ENCODE results near the gene TAPBPL.
"Not testable (repeated sequence)": the region's sequence is repeated elsewhere in the genome, so short reads cannot be mapped to it uniquely, and the experiment has no call there.

Gene TAPBPL

DNA sequence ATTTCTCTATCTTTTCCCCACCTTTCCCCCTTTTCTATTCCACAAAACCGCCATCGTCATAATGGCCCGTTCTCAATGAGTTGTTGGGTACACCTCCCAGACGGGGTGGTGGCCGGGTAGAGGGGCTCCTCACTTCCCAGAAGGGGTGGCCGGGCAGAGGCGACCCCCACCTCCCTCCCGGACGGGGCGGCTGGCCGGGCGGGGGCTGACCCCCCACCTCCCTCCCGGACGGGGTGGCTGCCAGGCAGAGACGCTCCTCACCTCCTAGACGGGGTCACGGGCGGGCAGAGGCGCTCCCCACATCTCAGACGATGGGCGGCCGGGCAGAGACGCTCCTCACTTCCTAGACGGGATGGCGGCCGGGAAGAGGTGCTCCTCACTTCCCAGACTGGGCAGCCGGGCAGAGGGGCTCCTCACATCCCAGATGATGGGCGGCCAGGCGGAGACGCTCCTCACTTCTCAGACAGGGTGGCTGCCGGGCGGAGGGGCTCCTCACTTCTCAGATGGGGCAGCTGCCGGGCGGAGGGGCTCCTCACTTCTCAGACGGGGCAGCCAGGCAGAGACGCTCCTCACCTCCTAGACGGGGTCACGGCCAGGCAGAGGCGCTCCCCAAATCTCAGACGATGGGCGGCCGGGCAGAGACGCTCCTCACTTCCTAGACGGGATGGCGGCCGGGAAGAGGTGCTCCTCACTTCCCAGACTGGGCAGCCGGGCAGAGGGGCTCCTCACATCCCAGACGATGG, 23.6 kb downstream of the TAPBPL start:
- in situ Hi-C loops (cut with HindIII; ENCODE audit: low pct_ligation_motif_present, low pct_unique_long_range_greater_than_20kb, low sequenced_read_pairs); DNase-seq: not testable (repeated sequence)

DNA sequence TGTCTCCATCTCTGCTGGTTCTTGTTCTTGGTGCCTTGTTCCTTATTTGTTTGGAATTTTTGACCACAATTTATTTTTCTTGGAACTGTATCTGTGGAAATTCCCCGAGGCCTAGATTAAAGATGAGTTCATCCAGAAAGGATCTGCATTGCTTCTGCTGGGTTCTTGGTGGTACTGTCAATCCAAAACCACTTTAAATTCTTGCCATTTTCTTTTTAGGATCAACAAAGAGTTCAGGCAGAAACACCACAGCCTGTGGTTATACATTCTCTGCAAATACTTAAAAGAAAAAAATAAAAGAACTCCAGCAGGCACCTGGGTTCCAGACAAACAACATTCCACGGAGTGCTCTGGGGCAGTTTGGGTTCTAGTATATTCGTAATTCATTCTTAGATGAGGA, 24.6 kb downstream of the TAPBPL start:
- in situ Hi-C loops (cut with HindIII; ENCODE audit: low pct_ligation_motif_present, low pct_unique_long_range_greater_than_20kb, low sequenced_read_pairs) = no loop called here
- no peak for DNase-seq

DNA sequence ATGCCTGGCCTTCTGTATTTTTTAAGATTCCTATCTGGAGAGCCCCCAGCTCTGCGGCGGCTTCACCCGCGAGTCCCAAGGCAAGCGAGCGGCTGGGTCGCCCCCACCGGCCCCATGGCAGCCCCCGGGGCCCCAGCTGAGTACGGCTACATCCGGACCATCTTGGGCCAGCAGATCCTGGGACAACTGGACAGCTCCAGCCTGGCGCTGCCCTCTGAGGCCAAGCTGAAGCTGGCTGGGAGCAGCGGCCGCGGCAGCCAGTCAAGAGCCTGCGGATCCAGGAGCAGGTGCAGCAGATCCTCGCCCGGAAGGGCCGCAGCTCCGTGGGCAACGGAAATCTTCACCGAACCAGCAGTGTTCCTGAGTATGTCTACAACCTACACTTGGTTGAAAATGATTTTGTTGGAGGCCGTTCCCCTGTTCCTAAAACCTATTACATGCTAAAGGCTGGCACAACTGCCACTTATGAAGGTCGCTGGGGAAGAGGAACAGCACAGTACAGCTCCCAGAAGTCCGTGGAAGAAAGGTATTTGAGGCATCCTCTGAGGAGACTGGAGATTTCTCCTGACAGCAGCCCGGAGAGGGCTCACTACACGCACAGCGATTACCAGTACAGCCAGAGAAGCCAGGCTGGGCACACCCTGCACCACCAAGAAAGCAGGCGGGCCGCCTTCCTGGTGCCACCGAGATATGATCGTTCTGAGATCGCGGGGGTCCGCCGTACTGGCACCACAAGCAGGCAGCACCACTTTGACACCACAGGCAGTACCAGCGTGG, 25.9 kb downstream of the TAPBPL start:
- DNase-seq; in situ Hi-C loops (cut with HindIII; ENCODE audit: low pct_ligation_motif_present, low pct_unique_long_range_greater_than_20kb, low sequenced_read_pairs): not testable (repeated sequence)

DNA sequence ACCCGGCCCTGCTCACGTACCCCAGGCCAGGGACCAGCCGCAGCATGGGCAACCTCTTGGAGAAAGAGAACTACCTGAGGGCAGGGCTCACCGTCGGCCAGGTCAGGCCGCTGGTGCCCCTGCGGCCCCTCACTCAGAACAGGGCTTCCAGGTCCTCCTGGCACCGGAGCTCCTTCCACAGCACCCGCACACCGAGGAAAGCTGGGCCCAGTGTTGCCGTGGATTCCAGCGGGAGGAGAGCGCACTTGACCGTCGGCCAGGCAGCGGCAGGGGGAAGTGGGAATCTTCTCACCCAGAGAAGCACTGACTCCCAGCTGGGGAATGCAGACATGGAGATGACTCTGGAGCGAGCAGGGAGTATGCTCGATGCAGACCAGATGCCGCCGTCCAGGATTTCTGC, 26.6 kb downstream of the TAPBPL start:
- in situ Hi-C loops (cut with HindIII; ENCODE audit: low pct_ligation_motif_present, low pct_unique_long_range_greater_than_20kb, low sequenced_read_pairs) = no loop called here
- DNase-seq = no peak

DNA sequence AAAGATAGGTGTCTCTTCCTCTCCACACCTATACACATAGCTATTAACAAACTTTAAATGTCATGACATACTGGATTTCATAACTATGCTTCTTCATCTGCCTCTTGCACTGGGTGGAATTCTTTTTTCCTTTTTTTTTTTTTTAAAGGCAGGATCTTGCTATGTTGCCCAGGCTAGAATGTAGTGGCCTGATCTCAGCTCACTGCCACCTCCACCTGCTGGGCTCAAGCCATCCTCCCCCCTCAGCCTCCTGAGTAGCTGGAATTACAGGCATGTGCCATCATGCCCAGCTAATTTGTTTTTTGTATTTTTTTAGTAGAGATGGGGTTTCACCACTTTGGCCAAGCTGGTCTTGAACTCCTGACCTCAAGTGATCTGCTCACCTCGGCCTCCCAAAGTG, 36.4 kb downstream of the TAPBPL start:
- in situ Hi-C loops (cut with HindIII; ENCODE audit: low pct_ligation_motif_present, low pct_unique_long_range_greater_than_20kb, low sequenced_read_pairs) = no loop called here
- DNase-seq = no peak

DNA sequence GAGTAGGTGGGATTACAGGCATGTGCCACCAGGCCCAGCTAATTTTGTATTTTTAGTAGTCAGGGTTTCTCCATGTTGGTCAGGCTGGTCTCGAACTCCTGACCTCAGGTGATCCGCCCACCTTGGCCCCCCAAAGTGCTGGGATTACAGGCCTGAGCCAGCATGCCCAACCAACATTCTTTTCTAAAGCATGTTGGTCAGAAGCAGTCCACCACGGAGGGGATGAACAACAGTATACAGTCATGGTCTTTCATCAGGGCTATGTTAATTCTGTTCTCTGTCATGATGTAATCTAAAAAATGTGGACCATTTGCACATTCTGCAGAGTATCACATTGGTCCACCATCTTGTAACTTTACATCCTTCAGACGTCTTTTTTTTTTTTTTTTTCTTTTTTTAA, 37.6 kb downstream of the TAPBPL start:
- in situ Hi-C loops (cut with HindIII; ENCODE audit: low pct_ligation_motif_present, low pct_unique_long_range_greater_than_20kb, low sequenced_read_pairs) = no loop called here

DNA sequence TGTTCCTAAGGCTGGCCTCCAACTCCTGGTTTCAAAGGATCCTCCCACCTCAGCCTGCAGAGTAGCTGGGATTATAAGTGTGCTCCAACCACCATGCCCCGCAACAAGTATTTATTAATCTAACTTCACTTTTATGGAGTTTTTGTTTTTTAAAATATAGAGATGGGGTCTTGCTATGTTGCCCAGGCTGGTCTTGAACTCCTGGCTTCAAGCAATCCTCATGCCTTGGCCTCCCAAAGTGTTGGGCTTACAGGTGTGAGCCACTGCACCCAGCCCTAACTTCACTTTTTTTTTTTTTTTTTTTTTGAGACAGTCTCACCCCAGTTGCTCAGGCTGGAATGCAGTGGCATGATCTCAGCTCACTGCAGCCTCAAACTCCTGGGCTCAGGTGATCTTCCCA, 38.8 kb downstream of the TAPBPL start:
- in situ Hi-C loops (cut with HindIII; ENCODE audit: low pct_ligation_motif_present, low pct_unique_long_range_greater_than_20kb, low sequenced_read_pairs); DNase-seq: not testable (repeated sequence)

More for the DNA sequence above, 37.6 kb downstream of the TAPBPL start:
- DNase-seq = no peak

DNA sequence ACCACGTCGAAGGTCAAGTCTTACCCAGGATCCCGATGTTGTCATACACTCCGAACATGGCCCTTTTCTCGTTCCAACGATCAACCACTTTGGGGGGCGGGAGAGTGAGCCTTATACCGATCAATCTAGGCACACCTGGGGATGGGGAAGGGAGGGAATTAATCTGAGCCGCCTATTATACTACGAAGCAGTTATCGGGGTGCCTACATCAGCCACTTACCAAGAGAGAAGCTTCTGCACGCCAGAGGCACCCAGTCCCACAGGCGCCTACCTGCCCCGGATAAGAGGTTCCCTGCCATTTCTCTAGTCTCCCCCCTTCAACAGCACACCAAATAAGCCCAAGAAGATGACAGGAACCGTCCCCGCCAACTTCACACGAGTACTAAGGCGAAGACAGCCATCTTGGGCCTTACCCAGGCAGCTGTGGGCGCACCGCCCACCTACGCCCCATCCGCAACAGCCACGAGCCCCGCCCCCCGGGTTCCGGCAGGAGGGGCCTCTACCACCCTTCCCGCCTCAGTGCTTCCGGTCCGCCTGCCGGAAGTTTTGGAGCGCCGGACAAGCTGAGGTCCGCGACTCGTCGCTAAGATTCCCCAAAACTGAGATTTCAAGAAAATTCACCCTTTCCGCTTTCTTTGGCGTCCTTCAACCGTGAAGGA, 41.1 kb downstream of the TAPBPL start, which contains the start of gene MRPL51:
Gene MRPL51, minus strand, starts transcription at position 425 of the 659 bp plus-strand sequence. Its CDS starts 126 bp downstream, at position 299.
- peak; percentile 98 for DNase-seq
- in situ Hi-C loops (cut with HindIII; ENCODE audit: low pct_ligation_motif_present, low pct_unique_long_range_greater_than_20kb, low sequenced_read_pairs) = no loop called here

DNA sequence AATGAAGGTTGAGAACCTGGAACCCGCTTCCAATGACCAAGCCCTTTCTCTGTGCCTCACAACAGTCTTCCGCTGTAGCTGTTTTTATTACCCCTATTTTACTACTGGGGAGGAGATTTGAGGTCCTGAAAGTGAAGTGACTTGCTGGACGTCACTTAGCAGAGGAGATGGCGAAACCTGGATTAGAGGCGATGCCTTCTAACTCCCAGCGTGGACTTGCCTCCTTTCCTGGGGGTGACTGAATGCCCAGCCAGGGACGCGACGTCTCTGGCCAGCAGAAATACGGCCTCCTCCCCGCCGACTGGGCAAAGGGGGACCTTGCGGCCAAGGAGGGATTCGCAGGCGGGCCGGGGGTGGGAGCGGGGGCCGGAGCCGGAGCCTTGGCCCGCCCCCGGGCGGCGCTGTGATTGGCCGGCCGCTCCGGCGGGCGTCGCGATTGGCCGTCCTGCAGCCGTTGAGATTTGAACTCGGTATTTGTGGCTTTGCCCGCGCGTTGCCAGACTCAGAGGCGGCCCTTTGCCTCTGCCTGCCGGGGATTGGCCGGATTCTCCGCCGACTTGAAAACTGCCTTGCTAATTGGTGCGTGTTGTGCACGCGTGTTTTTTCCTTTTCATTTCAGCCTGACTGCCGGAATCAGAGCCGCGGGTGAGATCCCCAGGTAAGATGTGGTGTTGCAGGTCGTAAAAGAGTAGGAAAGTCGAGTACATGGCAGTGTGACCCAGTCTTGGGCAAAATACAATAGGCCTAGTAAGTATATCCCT, 41.8 kb downstream of the TAPBPL start, which contains the start of gene NCAPD2:
Gene NCAPD2, plus strand, starts transcription at position 606 of the 761 bp plus-strand sequence. CDS start 997 bp downstream, outside the sequence.
- DNase-seq = peak; percentile 99
- in situ Hi-C loops (cut with HindIII; ENCODE audit: low pct_ligation_motif_present, low pct_unique_long_range_greater_than_20kb, low sequenced_read_pairs) = no loop called here

DNA sequence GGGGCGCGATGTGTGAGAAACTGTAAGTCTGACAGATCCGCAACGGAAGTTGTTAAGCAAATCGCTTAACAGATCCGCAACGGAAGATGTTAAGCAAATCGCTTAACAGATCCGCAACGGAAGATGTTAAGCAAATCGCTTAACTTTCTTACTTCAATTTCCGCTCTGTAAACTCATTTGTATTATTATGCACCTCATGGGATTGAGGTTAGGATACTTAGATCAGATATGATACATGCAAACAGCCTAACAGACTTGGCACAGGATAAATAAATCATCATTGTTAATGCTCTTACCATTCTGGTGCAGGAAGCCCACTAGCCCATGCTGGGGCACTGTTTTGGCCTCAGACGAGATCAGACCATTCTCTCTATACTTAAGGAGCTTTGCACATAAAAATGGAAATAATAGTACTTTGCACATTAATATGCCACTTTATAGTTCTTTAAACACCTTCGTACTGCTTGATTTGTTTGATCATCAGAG, 42.5 kb downstream of the TAPBPL start:
- no peak for DNase-seq
- in situ Hi-C loops (cut with HindIII; ENCODE audit: low pct_ligation_motif_present, low pct_unique_long_range_greater_than_20kb, low sequenced_read_pairs) = no loop called here

DNA sequence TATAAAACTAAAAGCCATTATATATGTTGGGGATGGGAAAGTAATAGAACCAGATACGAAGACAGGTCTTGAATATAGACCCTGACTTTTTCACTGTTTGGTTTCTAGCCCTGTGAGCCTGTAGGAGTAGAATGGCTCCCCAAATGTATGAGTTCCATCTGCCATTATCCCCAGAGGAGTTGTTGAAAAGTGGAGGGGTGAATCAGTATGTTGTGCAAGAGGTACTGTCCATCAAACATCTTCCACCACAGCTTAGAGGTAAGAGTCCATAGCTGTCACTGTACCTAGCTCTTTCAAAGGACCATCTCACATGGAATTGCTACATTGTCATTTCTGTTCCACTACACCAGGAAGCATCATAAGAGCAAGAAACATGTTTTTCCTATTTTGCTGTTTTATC, 43.1 kb downstream of the TAPBPL start:
- DNase-seq = no peak
- in situ Hi-C loops (cut with HindIII; ENCODE audit: low pct_ligation_motif_present, low pct_unique_long_range_greater_than_20kb, low sequenced_read_pairs) = no loop called here

DNA sequence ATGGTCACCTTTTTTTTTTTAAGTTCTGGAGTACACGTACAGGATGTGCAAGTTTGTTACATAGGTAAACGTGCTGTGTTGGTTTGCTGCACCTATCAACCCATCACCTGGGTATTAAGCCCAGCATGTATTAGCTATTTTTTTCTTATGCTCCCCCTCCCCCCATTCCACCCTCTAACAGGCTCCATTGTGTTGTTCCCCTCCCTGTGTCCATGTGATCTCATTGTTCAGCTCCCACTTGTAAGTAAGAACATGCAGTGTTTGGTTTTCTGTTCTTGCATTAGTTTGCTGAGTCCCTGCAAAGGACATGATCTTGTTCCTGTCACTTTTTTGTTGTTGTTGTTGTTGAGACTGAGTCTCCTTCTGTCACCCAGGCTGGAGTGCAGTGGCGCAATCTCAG, 45.4 kb downstream of the TAPBPL start:
- in situ Hi-C loops (cut with HindIII; ENCODE audit: low pct_ligation_motif_present, low pct_unique_long_range_greater_than_20kb, low sequenced_read_pairs); DNase-seq: not testable (repeated sequence)

DNA sequence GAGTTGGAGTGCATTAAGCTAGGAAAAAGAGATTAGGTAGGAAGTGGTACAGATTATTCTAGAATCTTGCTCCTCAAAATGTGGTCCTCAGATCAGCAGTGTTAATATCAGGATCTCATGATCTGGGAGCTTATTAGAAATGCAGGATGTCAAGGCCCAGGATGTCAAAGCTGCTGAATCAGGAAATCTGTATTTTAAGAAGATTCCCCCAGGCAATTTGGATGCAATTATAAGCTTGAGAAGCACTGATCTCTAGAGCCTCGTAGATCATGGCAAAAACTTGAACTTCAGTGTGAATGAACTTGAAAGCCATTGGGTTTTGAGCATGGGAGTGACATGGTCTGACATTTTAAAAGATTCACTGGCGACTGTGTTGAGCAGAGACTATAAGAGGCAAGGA, 48.6 kb downstream of the TAPBPL start:
- in situ Hi-C loops (cut with HindIII; ENCODE audit: low pct_ligation_motif_present, low pct_unique_long_range_greater_than_20kb, low sequenced_read_pairs) = no loop called here
- DNase-seq = no peak

DNA sequence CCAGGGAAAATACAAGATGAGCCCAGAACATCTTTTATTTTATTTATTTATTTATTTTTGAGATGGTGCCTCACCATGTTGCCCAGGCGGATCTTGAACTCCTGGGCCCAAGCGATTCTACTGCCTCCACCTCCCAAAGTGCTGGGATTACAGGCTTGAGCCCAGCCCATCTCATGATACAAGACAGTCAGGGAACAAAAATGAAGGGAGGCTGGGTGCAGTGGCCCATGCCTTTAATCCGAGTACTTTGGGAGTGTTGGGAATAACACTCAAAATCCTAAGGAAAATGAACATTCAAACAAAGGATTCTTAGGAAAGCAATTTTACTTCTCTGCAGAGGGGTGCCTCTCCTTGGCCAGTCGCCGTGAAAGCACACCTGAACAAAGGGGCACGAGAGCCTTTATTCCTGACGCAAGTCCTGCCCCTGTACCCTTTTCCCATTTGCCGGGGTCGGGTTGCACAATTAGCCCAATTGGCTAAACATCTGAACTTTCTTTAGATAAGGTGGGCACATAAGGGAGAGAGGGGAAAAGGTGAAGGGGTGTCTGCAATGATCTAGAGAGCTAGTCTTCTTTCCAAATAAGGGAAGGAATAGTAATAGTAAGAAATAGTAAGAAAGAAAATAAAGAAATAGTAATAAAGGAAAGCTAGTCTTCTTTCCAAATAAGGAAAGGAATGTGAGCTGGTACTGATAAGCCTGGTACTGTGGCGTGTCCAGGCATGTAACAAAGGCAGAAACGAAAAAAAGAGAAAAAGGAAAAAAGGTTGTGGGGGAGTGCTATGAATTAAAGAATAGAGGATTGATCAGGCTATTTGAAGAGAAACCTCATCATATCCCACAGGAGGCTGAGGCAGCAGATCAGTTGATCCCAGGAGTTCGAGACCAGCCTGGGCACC, 55.5 kb downstream of the TAPBPL start:
- no peak for DNase-seq
- in situ Hi-C loops (cut with HindIII; ENCODE audit: low pct_ligation_motif_present, low pct_unique_long_range_greater_than_20kb, low sequenced_read_pairs) = no loop called here

DNA sequence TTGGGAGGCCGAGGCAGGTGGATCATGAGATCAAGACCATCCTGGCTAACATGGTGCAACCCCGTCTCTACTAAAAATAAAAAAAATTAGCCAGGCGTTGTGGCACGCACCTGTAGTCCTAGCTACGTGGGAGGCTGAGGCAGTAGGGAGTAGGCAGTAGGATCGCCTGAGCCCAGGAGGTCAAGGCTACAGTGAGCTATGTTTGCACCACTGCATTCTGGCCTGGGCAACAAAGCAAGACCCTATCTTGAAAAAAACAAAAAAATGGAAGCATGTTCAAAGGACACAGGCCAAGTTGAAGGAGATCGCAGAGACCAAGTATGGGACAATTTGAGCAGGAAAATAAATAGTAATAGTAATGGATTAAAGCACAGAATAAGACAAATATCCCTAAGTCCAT, 56.2 kb downstream of the TAPBPL start:
- in situ Hi-C loops (cut with HindIII; ENCODE audit: low pct_ligation_motif_present, low pct_unique_long_range_greater_than_20kb, low sequenced_read_pairs) = no loop called here
- DNase-seq = no peak
